GM12878 (cell line): Measurements from ENCODE around the gene ATP6V1D. TPM values are rescaled to one million over a fixed set of nuclear protein-coding genes. Genes with fewer than 3 reads are reported as not detected.

Experiments used
- ATAC-seq: fragments of 200-7000 bp; cut with Tn5 transposase; 3 replicates; pipeline ENCODE4 v1.9.1; 2020; ENCODE audit warnings: mild to moderate bottlenecking, moderate library complexity
- Bru-seq: library from RNA; stranded (reverse); fragments of 400-500 nt; gene quantifications from one replicate; lab custom pipeline; 2021; lab: Mats Ljungman, UMichigan
- BruChase-seq, 2 experiments: library from RNA; stranded (reverse); fragments of 400-500 nt; gene quantifications; one replicate each; lab custom pipeline; 2021; lab: Mats Ljungman, UMichigan
- BruUV-seq: library from RNA; stranded (reverse); fragments of 400-500 nt; replicated peaks from 2 replicates; lab custom pipeline; 2021; lab: Mats Ljungman, UMichigan
- CTCF ChIA-PET: fragments of 300-600 bp; sonication (Branson Sonifier 250); formaldehyde crosslinking; extraction: SDS; loops from one replicate; lab custom pipeline; 2021; ENCODE audit warnings: inconsistent platforms; lab: Yijun Ruan, JAX
- POLR2A ChIA-PET: fragments of 350-600 bp; formaldehyde crosslinking; extraction: SDS; loops from one replicate; lab custom pipeline; 2021; ENCODE audit warnings: inconsistent platforms; lab: Charles Lee
- RAD21 ChIA-PET: fragments of 300-600 bp; sonication (Branson Sonifier 250); formaldehyde crosslinking; loops from one replicate; lab custom pipeline; 2023; ENCODE audit warnings: antibody characterized with exemption; ENCODE audit not compliant: unreplicated experiment; lab: Charles Lee
- SMC1A ChIA-PET: fragments of 300-600 bp; sonication (Branson Sonifier 250); formaldehyde crosslinking; loops from one replicate; lab custom pipeline; 2023; ENCODE audit not compliant: unreplicated experiment, uncharacterized antibody; lab: Charles Lee
- DNase-seq: peaks from one replicate; pipeline ENCODE4 v3.0.0-alpha.2; 2011; ENCODE audit warnings: low read depth, low spot score
- FAIRE-seq: peaks from 3 replicates; lab custom pipeline; 2011; peaks lifted over from hg19 to GRCh38; lab: Jason Lieb, UNC
- H2AFZ ChIP-seq: 2 replicates; pipeline ENCODE4 v1.6.0; 2011; ENCODE audit warnings: low read depth, low read length, control low read depth; ENCODE audit not compliant: control insufficient read depth
- H3K27ac ChIP-seq: 2 replicates; pipeline ENCODE4 v1.5.1; 2011; ENCODE audit warnings: control low read depth; ENCODE audit not compliant: control insufficient read depth, insufficient read depth
- H3K27me3 ChIP-seq, 2 experiments: replicated peaks in 1 of 2; 2 replicates each; pipeline versions ENCODE4 v1.6.0 to v1.6.1; 2011; ENCODE audit warnings: low read length in 1 of 2; ENCODE audit not compliant: control insufficient read depth in 2 of 2, insufficient read depth in 2 of 2
- H3K36me3 ChIP-seq, 2 experiments: 2 replicates each; pipeline ENCODE4 v1.5.1; 2011; ENCODE audit warnings: low read length in 1 of 2; ENCODE audit not compliant: control insufficient read depth in 2 of 2, insufficient read depth in 2 of 2
- H3K4me1 ChIP-seq: 2 replicates; pipeline ENCODE4 v1.6.1; 2011; ENCODE audit warnings: mild to moderate bottlenecking, low read length, moderate library complexity, mixed read lengths; ENCODE audit not compliant: control insufficient read depth, insufficient read depth
- H3K4me2 ChIP-seq: 2 replicates; pipeline ENCODE4 v1.6.0; 2011; ENCODE audit warnings: control low read depth; ENCODE audit not compliant: control insufficient read depth, insufficient read depth
- H3K4me3 ChIP-seq: fragments of 200-600 bp; sonication (generic); 2 replicates; pipeline ENCODE4 v1.5.1; 2016
- H3K79me2 ChIP-seq: 2 replicates; pipeline ENCODE4 v1.6.0; 2011; ENCODE audit warnings: low read length; ENCODE audit not compliant: control insufficient read depth, insufficient read depth
- H3K9ac ChIP-seq: 2 replicates; pipeline ENCODE4 v1.8.0; 2011; ENCODE audit warnings: low read length, control low read depth, mixed read lengths; ENCODE audit not compliant: control insufficient read depth, insufficient read depth
- H3K9me3 ChIP-seq: replicated peaks from 3 replicates; pipeline ENCODE4 v1.5.1; 2011; ENCODE audit warnings: mild to moderate bottlenecking, low read length; ENCODE audit not compliant: control insufficient read depth, insufficient read depth
- H4K20me1 ChIP-seq: 2 replicates; pipeline ENCODE4 v1.6.0; 2011; ENCODE audit not compliant: control insufficient read depth, insufficient read depth
- ASH2L ChIP-seq: fragments of 300-600, 200-600 bp; sonication (generic); IDR thresholded peaks from 2 replicates; pipeline ENCODE4 v1.6.1; 2017; ENCODE audit warnings: low read depth, mild to moderate bottlenecking, borderline replicate concordance
- ATF7 ChIP-seq: fragments of 450-650 bp; IDR thresholded peaks from 2 replicates; pipeline ENCODE4 v1.6.1; 2016; ENCODE audit warnings: low read depth, mild to moderate bottlenecking
- DPF2 ChIP-seq: fragments of 450-650 bp; IDR thresholded peaks from 2 replicates; pipeline ENCODE4 v1.6.1; 2017; ENCODE audit warnings: mild to moderate bottlenecking
- JUND ChIP-seq: IDR thresholded peaks from 2 replicates; pipeline ENCODE4 v1.6.1; 2012; ENCODE audit warnings: low read depth, mild to moderate bottlenecking, low read length, improper control_type of control experiment, moderate library complexity
- NFIC ChIP-seq: IDR thresholded peaks from 2 replicates; pipeline ENCODE4 v1.6.1; 2012; ENCODE audit warnings: low read depth, mild to moderate bottlenecking, inconsistent platforms, low read length, moderate library complexity
- NKRF ChIP-seq: fragments of 450-650 bp; conservative IDR thresholded peaks from 2 replicates; pipeline ENCODE4 v1.6.1; 2017; ENCODE audit warnings: mild to moderate bottlenecking, moderate library complexity
- ZNF592 ChIP-seq: fragments of 450-650 bp; IDR thresholded peaks from 2 replicates; pipeline ENCODE4 v1.6.1; 2017; ENCODE audit warnings: mild to moderate bottlenecking, moderate library complexity
- WGBS: methylation state at CpG from one replicate; pipeline ENCODE4 v1.1.6; 2016; ENCODE audit warnings: low lambda C conversion rate; ENCODE audit not compliant: insufficient replicate concordance, insufficient coverage; ENCODE audit errors: missing lambda C conversion rate; 5-methylcytosine and 5-hydroxymethylcytosine counted together
- in situ Hi-C: fragments of 300-500 bp; cut with MboI; formaldehyde crosslinking; loops from 9 replicates; pipeline ENCODE4 v1.14.3; 2018; ENCODE audit warnings: mixed read lengths
- intact Hi-C: fragments of 100-400 bp; cut with micrococcal nuclease; formaldehyde crosslinking; loops from one replicate; pipeline ENCODE4 v1.14.2; 2022; ENCODE audit not compliant: unreplicated experiment
- long read RNA-seq, 2 experiments: library from polyadenylated mRNA; unstranded; transcript quantifications; one replicate each; pipeline ENCODE4 v2.0.0, GENCODE V29; 2019 to 2020
- polyA minus RNA-seq, 3 experiments: library from RNA; depleted of rRNA, polyadenylated mRNA; stranded (reverse); fragments of >200 nt; gene quantifications; 2 replicates each; pipeline ENCODE4 v1.2.3, GENCODE V29; 2011
- polyA plus RNA-seq, 11 experiments: library from polyadenylated mRNA; depleted of rRNA in 4 of 11; unstranded in 6 of 11; stranded (reverse) in 5 of 11; fragments of >200 nt; fragmentation: Nextera tagmentation in 4 of 11; fragmentation: Illumina TruSeq in 1 of 11; extraction: Ambion mirVana in 4 of 11; extraction: Trizol in 1 of 11; gene quantifications; 1 replicate in 1 of 11; 2 replicates in 10 of 11; pipeline versions ENCODE4 v1.2.1 to v1.2.3, GENCODE V29; 2011 to 2016; ENCODE audit warnings: inconsistent platforms in 2 of 11, missing spikeins in 2 of 11, low read depth in 1 of 11
- total RNA-seq, 4 experiments: library from RNA; depleted of rRNA in 3 of 4; stranded (reverse); fragments of >200 nt in 3 of 4; fragmentation: Illumina TruSeq in 1 of 4; extraction: Trizol in 1 of 4; gene quantifications; 2 replicates each; pipeline versions ENCODE4 v1.2.1 to v1.2.3, GENCODE V29; 2013 to 2021
- TF ChIP-seq, protein P1 (sequence below): IDR thresholded peaks from 2 replicates; pipeline ENCODE4 v1.6.1; 2012; ENCODE audit warnings: low read depth, low read length, improper control_type of control experiment

Gene ATP6V1D
- 52.0 and 63.8 TPM in 2 replicates for total RNA-seq (2013; cell fraction: nucleolus; rRNA removed)
- total RNA-seq (2014; rRNA removed) (34.7 and 39.8 TPM in 2 replicates), total RNA-seq (2014; rRNA removed; fragmentation: Illumina TruSeq; extraction: Trizol) (48.7 and 52.6 TPM in 2 replicates), total RNA-seq (2021) (24.0 and 27.0 TPM in 2 replicates), polyA plus RNA-seq (2011; rRNA removed) (45.7 and 67.2 TPM in 2 replicates), polyA plus RNA-seq (2014; fragmentation: Illumina TruSeq; extraction: Trizol) (37.0 and 41.3 TPM in 2 replicates), polyA plus RNA-seq (2014; fragmentation: Nextera tagmentation; extraction: Ambion mirVana) (10 to 100 TPM; 49.9 to 71.6 TPM), polyA plus RNA-seq (2014; rRNA removed) (25.7 and 30.6 TPM in 2 replicates), polyA plus RNA-seq (2016; fragmentation: Nextera tagmentation; extraction: Ambion mirVana) (10 to 100 TPM; 62.3 to 66.6 TPM), polyA minus RNA-seq (2011; rRNA and poly(A)+ RNA removed) (22.4 and 26.8 TPM in 2 replicates), Bru-seq, nascent RNA (percentile 77 among the genes with signal in this experiment), BruChase-seq, experiment 1, labeled RNA remaining after a 6-hour chase (percentile 73 among the genes with signal in this experiment), BruChase-seq, experiment 2, labeled RNA remaining after a 2-hour chase (percentile 70 among the genes with signal in this experiment)
- 15.6 TPM for polyA plus RNA-seq (2011; ENCODE audit: low read depth)
- 18.2 and 23.0 TPM in 2 replicates for polyA plus RNA-seq (2011; cell fraction: cytosol; rRNA removed)
- 15.0 and 15.3 TPM in 2 replicates for polyA plus RNA-seq (2011; cell fraction: nucleus; rRNA removed)
- polyA plus RNA-seq (2012), result 31.0 and 31.8 TPM in 2 replicates
- polyA minus RNA-seq (2011; cell fraction: cytosol; rRNA and poly(A)+ RNA removed), result 9.0 and 12.8 TPM in 2 replicates
- 18.1 and 25.6 TPM in 2 replicates for polyA minus RNA-seq (2011; cell fraction: nucleus; rRNA and poly(A)+ RNA removed)
- long read RNA-seq, experiment 1, transcript ATP6V1D-201 (9 exons, 1,845 nt), result major isoform, 34 of 40 reads
- long read RNA-seq, experiment 1, partial matches to known transcripts, result 2 of 40 reads
- long read RNA-seq, experiment 1, other reads (novel, unspliced or antisense), result 4 of 40 reads
- long read RNA-seq, experiment 2, transcript ATP6V1D-201 (9 exons, 1,845 nt), result major isoform, 286 of 308 reads
- long read RNA-seq, experiment 2, partial matches to known transcripts, result 10 of 308 reads
- long read RNA-seq, experiment 2, other reads (novel, unspliced or antisense), result 12 of 308 reads

- Histone ChIP-seq H3K79me2 (peaks cover 73% of the 10 kb centered on the region), H3K27ac (peak within 1 kb of the TSS; percentile 98), H3K9me3 (no peaks in the 10 kb centered on the region), H2AFZ (peak within 1 kb of the TSS; percentile 90), H3K4me1 (peaks cover 4% of the 10 kb centered on the region; the same call in 1 of the 2 replicates), H4K20me1 (no peaks in the 10 kb centered on the region), H3K9ac (peak within 1 kb of the TSS; percentile 89), H3K4me2 (peak within 1 kb of the TSS; percentile 88), H3K36me3 (peaks cover 0 to 3% of the 10 kb centered on the region in 2 experiments; a peak in 1 of 4 replicates), H3K4me3 (peak within 1 kb of the TSS; percentile 91), H3K27me3 (no peaks in the 10 kb centered on the region)
- ChIA-PET CTCF (interaction anchor here (0.6 to 2.0 kb wide), 33 partner anchors 8 to 1001 kb away, joined by 3 to 16 read pairs (median 4); partner anchors contain the start of genes ARG2 and RDH11), SMC1A (interaction anchor here (0.7 to 1.5 kb wide), 10 partner anchors 9 to 1982 kb away, joined by 3 to 5 read pairs (median 4); no protein-coding TSS in a partner anchor), RAD21 (interaction anchor here (0.7 to 1.5 kb wide), 10 partner anchors 17 to 863 kb away, joined by 3 to 4 read pairs (median 3); partner anchors contain the start of genes GPHN and PIGH), POLR2A (interaction anchor here (0.6 to 1.5 kb wide), 4 partner anchors 9 to 854 kb away, joined by 3 to 8 read pairs (median 4); no protein-coding TSS in a partner anchor)
- FAIRE-seq, result peak; percentile 93
- intact Hi-C loops, result no loop called here
- BruUV-seq, result no TSS peak
- peak; percentile 98 for DNase-seq
- ATAC-seq, result peak; percentile 91
- in situ Hi-C loops, result loop anchor here (10.0 kb wide), 1 partner anchor 855 kb away; the partner anchor contains the start of gene GPHN
- under 1% methylated on average over 47 of the region's 47 CpGs for WGBS
- no peak for TF ChIP-seq ZNF592
- TF ChIP-seq ASH2L, result no peak
- no peak for TF ChIP-seq NFIC
- TF ChIP-seq, protein P1, sequence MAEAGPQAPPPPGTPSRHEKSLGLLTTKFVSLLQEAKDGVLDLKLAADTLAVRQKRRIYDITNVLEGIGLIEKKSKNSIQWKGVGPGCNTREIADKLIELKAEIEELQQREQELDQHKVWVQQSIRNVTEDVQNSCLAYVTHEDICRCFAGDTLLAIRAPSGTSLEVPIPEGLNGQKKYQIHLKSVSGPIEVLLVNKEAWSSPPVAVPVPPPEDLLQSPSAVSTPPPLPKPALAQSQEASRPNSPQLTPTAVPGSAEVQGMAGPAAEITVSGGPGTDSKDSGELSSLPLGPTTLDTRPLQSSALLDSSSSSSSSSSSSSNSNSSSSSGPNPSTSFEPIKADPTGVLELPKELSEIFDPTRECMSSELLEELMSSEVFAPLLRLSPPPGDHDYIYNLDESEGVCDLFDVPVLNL, result no peak
- TF ChIP-seq JUND, result no peak
- TF ChIP-seq NKRF, result peak; percentile 95; the same call in 1 of the 2 replicates
- TF ChIP-seq DPF2, result no peak
- peak; percentile 67 for TF ChIP-seq ATF7
Observed at GRCh38 chr14:67359775-67360469, at the start of gene ATP6V1D, which contains the start of gene EIF2S1. TSS of gene ATP6V1D (minus strand) at chr14:67359804. CDS start at chr14:67359698, 106 bp downstream. TSS of gene EIF2S1 (plus strand) at chr14:67360328. CDS start at chr14:67364768, 4,440 bp downstream.
